Ishikawa (cell line): ENCODE results near the gene DCUN1D2.

Experiments
- CEBPB ChIP-seq: IDR thresholded peaks from 2 replicates; pipeline ENCODE4 v1.6.1; 2012
- CREB1 ChIP-seq: IDR thresholded peaks from 2 replicates; pipeline ENCODE4 v1.6.1; 2012; ENCODE audit warnings: low read depth
- EGR1 ChIP-seq: IDR thresholded peaks from 2 replicates; pipeline ENCODE4 v1.6.1; 2012
- EP300 ChIP-seq: IDR thresholded peaks from 2 replicates; pipeline ENCODE4 v1.6.1; 2012; ENCODE audit warnings: borderline replicate concordance
- FOXM1 ChIP-seq: IDR thresholded peaks from 2 replicates; pipeline ENCODE4 v1.6.1; 2012; ENCODE audit warnings: low read depth, borderline replicate concordance
- NFIC ChIP-seq: IDR thresholded peaks from 2 replicates; pipeline ENCODE4 v1.6.1; 2012
- RAD21 ChIP-seq: IDR thresholded peaks from 2 replicates; pipeline ENCODE4 v1.6.1; 2012; ENCODE audit warnings: low read depth
- REST ChIP-seq: IDR thresholded peaks from 2 replicates; pipeline ENCODE4 v1.6.1; 2012; ENCODE audit warnings: low read depth, mild to moderate bottlenecking
- TAF1 ChIP-seq: IDR thresholded peaks from 2 replicates; pipeline ENCODE4 v1.6.1; 2012; ENCODE audit warnings: low read depth, mild to moderate bottlenecking
- TCF12 ChIP-seq: IDR thresholded peaks from 2 replicates; pipeline ENCODE4 v1.6.1; 2012; ENCODE audit warnings: low read depth
- TEAD4 ChIP-seq: IDR thresholded peaks from 2 replicates; pipeline ENCODE4 v1.6.1; 2012
- YY1 ChIP-seq: IDR thresholded peaks from 2 replicates; pipeline ENCODE4 v1.6.1; 2012; ENCODE audit warnings: low read depth
- ZBTB7A ChIP-seq: IDR thresholded peaks from 2 replicates; pipeline ENCODE4 v1.6.1; 2012; ENCODE audit warnings: low read depth
- TF ChIP-seq, protein P1 (sequence below): IDR thresholded peaks from 2 replicates; pipeline ENCODE4 v1.6.1; 2012
- TF ChIP-seq, protein P2 (sequence below): IDR thresholded peaks from 2 replicates; pipeline ENCODE4 v1.6.1; 2012

Gene DCUN1D2

GRCh38 chr13:113475911-113476310, 14.6 kb downstream of the DCUN1D2 start:
- no peak for TF ChIP-seq RAD21
- no peak for TF ChIP-seq REST
- TF ChIP-seq TCF12, result no peak

DNA sequence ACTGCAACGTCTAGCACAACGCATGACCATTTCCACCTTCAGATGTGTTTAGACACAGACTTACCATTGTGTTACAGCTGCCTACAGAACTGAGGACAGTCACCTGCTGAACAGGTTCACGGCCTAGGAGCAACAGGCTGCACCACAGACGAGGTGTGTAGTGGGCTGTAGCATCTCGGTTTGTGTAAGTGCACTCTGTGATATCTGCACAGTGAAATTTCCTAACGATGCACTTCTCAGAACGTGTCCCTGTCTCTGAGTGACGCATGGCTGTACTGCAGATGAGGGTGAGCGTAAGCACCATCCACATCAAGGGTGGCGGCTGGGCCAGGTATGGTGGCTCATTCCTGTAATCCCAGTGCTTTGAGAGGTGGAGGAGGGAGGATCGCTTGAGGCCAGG, 15.2 kb downstream of the DCUN1D2 start:
- no peak for TF ChIP-seq TAF1
- TF ChIP-seq REST, result no peak
- no peak for TF ChIP-seq TCF12
- no peak for TF ChIP-seq FOXM1
- TF ChIP-seq, protein P1, sequence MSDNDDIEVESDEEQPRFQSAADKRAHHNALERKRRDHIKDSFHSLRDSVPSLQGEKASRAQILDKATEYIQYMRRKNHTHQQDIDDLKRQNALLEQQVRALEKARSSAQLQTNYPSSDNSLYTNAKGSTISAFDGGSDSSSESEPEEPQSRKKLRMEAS, result no peak
- no peak for TF ChIP-seq EGR1

GRCh38 chr13:113474179-113474578, 16.3 kb downstream of the DCUN1D2 start:
- no peak for TF ChIP-seq FOXM1
- TF ChIP-seq EGR1, result no peak
- TF ChIP-seq, protein P1, result no peak
- TF ChIP-seq ZBTB7A, result no peak
- no peak for TF ChIP-seq CEBPB
- no peak for TF ChIP-seq REST
- TF ChIP-seq EP300, result no peak
- TF ChIP-seq NFIC, result no peak

DNA sequence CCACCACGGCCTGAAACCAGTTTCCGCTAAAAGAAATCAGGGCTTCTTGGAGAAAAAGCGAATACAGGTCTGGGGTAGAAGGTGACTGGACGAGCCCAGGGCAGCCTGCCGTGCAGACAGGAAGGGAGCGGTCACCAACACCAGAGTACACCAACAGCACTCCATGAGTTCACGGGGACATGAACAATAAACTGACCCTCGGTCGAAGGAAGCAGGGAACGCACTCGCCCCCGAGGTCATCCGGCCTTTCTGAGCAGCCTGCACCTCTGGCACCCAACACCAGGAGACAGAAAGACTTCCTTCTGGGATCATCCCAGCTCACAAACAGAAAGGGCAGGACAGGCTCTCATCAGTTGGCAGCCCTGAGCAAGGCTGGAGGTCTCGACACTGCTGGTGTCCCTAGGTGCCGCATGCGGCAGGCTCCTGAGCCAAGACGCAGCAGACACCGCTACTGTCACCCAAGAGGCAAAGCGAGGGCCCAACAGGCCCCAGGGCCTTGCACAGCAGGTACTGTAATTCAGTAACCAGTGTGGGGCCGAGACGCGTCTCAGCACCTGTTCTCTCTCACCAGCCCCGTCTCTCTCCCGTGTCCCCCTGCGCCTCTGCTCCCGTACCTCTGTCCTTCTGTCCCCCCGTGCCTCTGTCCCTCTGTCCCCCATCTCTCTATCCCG, 18.0 kb downstream of the DCUN1D2 start:
- TF ChIP-seq TCF12 (no peak), EP300 (no peak), FOXM1 (no peak), YY1 (no peak), NFIC (no peak), TAF1 (no peak), CREB1 (no peak), TEAD4 (no peak), RAD21 (no peak), REST (no peak)
- TF ChIP-seq, protein P2, sequence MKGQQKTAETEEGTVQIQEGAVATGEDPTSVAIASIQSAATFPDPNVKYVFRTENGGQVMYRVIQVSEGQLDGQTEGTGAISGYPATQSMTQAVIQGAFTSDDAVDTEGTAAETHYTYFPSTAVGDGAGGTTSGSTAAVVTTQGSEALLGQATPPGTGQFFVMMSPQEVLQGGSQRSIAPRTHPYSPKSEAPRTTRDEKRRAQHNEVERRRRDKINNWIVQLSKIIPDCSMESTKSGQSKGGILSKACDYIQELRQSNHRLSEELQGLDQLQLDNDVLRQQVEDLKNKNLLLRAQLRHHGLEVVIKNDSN, result no peak
- TF ChIP-seq, protein P1, result no peak
